Suppressor macrophage treated with lipopolysaccharide for 1 hour (primary cell): ENCODE data around the gene C2orf15.
A peak's percentile ranks its signal among the peaks of the same experiment; 100 is the strongest.
"Not testable (repeated sequence)": the region's sequence is repeated elsewhere in the genome, so short reads cannot be mapped to it uniquely, and the experiment has no call there.

Experiments used
- DNase-seq, 3 donors: peaks; one replicate each; pipeline ENCODE4 v3.0.0-alpha.2; 2020 to 2022

C2orf15 gene, protein sequence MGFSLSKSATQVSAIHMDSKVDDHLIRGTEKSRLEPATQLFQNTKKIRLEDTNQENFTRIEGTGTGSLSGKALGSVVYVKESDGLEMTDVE

DNA sequence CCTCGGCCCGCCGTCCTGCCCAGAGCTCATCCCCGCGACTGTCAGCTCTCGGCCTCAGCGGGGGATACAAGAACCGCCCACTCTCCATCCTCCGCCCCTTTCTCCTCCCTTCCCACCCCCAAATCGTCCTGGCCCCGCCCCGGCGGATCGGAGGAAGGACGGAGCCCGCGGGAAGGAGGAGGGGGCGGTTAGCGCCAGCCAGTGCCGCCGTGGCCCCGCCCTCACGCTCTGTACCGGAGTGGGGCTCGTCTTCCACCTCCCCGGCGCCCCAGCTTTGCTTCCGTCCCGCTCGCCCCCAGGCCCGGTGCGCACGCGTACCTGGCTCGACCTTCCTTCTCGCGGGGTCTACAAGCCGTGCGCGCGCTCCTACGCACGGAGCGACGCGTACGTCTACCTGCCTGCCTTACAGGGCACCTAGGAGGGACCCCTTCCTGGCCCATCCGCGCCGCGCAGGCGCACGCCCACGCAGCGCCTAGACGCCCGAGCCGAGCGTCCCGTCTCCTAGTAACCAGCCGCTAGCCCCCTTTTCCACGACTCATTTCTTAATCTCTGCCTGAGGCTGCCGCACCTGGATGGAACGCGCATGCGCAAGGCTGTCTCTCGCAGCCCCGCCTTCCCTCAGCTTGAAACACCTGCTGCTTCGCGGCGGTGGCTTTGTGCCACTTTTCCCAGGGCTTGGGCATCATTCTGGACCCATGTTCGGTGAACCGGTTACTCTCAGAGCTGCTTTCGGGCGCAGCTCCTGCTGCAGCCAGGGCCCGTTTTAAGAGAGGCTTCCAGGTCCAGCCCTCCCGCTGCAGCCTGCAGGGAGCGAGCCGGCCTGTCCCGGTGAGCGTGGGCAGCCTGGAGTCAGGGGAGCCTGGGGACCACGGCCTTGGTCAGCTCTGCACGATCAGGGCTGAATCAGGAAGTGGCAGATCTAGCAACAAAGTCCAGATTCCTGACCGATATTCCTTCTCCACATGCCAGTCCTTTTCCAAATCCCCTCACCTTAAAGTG lies at the start of gene C2orf15:
TSS of gene C2orf15 (plus strand) at position 598 of the 999 bp plus-strand sequence. CDS start 8,852 bp downstream, outside the sequence.
- DNase-seq = peak; percentile 89 to 96 (median 95)

DNA sequence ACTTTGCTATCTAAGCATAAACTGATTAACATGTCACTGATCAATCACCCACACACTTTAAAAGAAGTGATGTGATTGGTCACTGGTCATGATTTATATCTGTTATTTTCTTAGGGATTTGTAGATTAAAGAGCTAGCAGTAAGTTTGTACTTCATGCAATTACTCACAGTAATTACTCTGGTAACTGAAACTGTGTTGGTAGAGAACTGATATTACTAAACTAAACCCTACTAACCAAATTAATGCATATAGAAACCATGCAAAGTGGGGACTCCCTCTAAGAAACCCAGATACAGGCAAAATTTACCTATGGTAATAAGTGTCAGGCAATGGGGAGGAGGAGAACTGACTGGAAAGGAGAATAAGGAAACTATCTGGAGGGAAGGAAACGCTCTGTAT lies 44.8 kb upstream of the C2orf15 start:
- DNase-seq = no peak

DNA sequence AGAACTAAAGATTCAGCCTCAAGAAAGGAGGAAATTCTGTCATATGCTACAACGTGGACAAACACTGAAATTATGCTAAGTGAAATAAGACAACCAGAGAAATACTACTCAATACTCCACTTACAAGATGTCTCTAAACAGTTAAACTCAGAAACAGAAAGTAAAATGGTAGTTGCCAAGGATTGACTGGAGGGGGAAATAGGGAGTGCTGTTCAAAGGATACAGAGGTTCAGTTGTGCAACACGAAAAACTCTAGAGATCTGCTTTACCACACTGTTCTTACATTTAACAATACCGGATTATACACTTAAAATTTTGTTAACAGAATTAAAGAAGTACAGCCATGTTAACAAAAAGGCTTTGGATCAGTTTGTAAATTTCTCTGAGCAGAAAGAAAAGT lies 39.8 kb upstream of the C2orf15 start:
- peak; percentile 36 to 57 (median 44) for DNase-seq

DNA sequence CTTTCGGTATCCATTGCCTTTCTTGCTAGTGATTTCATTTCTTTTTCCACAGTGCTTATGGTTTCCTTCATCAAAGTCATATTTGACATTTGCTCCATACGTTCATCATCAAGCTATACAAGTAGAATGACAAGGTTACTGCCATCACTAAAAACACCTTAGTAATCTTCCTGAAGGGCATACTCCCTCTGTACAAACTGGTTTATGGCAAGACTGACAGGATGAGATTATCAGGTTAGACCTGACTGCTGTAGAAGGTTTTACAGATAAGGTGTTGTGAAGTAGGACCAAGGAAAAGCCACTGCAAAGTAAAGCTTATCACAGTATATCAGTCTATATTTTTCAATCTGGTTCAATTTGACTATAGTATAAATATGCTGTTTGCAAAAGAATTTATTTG lies 37.5 kb upstream of the C2orf15 start:
- no peak for DNase-seq

DNA sequence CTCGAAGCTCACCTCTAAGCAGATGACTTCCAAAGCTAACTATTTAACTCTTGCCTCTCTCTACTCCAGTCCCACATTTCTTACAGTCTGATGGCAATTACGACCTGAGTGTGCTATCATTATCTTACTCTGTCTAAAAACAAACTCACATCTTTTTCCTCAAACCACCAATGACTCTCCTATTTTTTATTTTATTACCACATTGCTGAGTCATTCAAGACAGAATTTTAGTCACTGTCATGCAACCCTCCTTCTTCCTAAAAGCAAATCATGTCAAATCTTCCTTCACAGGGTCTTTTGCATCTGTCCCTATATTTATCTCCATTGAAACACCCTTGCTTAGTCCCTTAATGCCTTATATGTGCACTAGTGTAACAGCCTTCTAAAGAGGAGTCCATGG lies 34.6 kb upstream of the C2orf15 start:
- DNase-seq = peak; percentile 8 to 47 (median 22)

DNA sequence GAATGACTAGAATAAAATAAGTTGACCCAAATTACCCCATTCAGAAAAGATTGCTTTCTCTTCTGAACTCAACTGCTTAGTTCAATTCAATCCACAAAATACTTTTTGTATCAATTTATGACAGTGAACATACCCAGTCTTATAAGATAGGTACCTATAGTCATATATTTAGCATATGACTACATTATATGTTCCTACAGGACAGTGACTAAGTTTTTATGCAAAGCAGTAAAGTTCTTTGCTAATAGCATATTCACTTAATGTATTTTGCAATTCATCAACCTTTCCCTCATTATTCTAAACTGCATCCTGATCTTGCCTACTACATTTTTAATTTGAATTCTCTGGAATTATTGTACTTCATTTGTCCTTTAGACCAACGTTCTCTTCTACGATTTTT lies 30.3 kb upstream of the C2orf15 start:
- DNase-seq = peak in 1 of 3 donors; percentile 19

DNA sequence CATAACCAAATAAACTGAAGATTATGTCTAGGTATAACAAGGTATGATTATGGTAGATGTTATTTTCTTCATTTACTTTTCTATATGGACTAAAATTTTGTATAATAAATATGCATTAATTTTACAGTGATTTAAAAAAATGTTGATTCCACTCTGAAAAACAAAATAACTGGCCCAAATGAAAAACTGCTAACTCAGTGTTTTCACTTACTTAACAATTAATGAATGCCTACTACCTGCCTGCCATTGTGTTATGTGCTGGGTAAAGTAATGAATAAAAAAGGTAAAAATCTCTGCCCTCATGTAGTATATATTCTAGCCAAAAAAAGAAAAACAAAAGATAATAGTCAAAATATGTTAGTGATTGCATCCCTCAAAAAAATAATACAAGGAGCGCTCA lies 29.6 kb upstream of the C2orf15 start:
- DNase-seq = no peak

DNA sequence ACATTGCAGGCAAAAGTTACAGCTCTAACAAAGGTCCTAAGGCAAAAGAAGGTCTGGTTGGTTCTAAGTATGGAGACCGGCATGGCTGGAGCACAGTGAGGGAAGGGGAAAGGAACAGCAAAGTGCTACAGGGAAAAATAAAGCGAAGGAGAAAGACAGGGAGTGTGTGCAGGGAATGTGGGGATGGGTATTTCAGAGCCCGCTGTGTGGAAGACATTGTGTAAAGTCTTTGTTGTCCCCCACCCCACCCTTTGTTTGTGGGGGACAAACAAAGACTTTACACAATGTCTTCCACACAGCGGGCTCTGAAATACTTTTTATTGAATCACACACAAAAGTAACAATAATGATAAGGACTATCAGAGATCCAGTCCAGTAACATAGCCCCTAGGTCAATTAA lies 28.9 kb upstream of the C2orf15 start:
- DNase-seq = no peak

DNA sequence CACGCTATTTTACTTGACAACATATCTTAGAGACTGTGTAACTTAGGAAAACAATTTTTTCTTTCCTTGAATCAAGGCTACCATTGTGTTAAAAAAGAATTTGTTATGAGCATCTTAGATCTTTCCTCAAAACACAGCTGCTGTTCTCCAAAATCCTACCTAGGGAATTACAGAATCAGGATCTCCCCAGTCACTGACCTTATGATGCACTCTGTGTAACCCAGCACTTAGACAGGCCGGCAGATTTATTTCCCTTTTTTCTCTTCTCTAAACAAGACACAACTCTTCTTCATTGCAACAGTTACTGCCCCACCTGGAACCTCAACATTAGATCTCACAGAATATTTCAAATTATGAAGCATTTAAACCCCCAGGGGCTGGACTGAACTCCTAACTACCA lies 13.5 kb upstream of the C2orf15 start:
- DNase-seq = peak in 2 of 3 donors; percentile 10 to 25

DNA sequence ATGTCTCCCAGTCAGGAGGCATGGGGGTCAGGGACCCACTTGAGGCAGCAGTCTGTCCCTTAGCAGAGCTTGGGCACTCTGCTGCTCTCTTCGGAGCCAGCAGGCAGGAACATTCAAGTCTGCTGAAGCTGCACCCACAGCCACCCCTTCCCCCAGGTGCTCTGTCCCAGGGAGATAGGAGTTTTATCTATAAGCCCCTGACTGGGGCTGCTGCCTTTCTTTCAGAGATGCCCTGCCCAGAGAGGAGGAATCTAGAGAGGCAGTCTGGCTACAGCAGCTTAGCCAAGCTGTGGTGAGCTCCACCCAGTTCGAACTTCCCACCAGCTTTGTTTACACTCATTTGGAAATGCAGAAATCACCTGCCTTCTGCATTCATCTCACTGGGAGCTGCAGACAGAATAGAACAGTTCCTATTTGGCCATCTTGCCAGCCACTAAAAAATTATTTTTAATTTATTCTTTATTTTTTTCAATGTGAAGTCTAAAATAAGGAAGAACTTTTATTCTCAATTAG lies 6.4 kb upstream of the C2orf15 start:
- not testable (repeated sequence) for DNase-seq

DNA sequence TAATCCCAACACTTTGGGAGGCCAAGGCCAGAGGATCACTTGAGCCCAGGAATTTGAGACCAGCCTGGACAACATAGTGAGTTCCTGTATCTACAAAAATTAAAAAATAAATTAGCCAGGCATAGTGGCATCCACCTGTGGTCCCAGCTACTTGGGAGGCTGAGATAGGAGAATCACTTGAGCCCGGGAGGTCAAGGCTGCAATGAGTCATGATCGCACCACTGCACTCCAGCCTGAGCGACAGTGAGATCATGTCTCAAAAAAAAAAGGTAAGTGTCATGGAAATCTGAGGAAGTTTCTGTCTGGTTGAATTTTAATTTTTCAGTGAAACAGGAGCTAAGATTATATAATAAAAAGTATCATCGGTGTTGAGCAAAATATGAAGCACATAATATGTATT lies 2.5 kb upstream of the C2orf15 start:
- DNase-seq = peak in 1 of 3 donors; percentile 23

DNA sequence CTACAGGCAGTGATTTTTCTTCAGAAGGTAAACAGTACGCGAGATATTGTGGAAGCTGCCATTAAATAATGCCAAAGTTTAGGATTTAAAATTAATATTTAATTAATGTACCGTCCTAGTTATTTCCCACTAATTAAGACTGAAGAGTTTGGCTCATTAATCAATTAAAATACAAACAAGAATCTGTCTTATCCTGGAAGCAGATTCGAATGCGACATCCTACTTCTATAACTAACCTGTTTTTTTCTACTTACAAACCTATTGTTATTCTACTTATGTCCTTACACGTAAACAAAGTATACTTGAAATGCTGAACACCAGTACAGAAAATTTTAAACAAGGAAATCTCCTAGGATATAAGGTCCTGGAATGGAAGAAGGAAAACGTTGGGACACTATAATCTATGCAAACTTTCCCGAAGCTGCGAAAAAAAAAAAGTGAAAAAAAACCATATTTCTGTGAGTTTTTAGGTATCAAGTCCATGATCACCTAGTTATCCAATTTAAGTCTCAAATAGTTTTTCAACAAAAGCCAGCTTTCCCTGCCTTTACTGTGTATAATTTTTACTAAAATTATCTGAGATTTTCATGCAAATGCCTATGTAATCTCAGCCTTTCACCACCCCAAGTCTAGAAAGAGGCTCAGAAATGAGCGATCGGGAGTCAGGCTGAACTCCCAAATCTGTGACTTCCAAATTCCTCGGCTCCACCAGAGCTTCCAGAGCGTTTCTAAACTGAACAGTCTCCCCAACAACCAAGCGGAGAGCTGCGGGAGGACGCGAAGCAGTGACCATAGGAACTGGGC lies 1.2 kb upstream of the C2orf15 start:
- peak in 1 of 3 donors; percentile 35 for DNase-seq

DNA sequence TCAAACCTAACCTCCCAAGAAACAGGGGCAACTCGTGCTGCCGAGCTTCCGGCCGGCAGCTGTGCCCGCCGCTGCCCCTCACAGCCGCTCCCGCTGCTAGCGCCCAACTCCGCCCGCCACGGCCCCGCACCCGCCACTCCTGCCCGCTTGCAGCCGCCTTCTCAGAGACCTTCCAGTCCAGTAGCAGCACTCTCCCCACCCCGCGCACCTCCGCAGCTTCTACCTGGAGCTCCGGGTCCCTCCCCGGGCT lies 722 bp upstream of the C2orf15 start:
- no peak for DNase-seq

DNA sequence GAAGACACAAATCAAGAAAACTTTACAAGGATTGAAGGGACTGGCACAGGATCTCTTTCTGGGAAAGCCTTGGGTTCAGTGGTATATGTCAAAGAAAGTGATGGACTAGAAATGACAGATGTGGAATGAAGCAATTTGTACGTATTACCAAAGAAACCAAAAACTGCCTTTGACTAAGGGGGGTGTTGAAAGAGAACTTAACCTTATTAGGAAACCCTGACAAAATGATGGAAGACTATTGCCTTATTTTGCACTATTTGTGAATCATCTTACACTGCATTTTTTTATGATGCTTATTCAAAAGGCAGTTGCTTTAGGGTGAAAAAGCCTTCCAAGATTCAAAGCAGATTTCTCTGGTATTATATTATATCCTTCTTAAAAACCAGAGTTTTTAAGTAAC lies 9.2 kb downstream of the C2orf15 start:
- DNase-seq = peak; percentile 54 to 86 (median 80)

DNA sequence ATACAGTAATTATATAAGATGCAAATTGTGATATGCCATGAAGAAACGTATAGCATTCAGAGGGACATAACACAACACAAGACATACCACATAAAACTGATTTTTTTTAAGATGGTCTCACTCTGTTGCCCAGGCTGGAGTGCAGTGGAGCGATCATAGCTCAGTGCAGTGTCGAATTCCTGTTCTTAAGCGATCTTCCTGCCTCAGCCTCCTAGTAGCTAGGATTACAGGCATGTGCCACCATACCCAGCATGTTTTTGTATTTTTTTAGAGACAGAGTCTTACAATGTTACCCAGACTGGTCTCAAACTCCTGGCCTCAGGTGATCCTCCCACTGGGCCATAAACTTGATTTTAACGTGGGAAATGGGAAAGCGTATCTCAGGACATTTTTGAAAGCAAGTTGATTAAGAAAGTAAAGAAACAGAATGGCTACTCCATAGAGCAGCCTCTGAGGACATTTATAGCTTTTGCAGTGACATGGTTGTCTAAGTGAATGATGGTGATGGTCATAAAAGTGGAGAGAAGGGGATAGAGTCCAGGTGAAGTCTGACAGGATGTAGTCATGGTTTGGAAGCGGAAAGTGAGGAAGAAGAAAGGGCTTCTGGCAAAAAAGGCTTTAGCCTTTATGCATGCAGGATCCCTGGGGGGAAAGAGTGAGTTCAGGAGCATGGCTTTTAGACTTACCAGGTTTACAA lies 10.8 kb downstream of the C2orf15 start:
- DNase-seq = no peak

DNA sequence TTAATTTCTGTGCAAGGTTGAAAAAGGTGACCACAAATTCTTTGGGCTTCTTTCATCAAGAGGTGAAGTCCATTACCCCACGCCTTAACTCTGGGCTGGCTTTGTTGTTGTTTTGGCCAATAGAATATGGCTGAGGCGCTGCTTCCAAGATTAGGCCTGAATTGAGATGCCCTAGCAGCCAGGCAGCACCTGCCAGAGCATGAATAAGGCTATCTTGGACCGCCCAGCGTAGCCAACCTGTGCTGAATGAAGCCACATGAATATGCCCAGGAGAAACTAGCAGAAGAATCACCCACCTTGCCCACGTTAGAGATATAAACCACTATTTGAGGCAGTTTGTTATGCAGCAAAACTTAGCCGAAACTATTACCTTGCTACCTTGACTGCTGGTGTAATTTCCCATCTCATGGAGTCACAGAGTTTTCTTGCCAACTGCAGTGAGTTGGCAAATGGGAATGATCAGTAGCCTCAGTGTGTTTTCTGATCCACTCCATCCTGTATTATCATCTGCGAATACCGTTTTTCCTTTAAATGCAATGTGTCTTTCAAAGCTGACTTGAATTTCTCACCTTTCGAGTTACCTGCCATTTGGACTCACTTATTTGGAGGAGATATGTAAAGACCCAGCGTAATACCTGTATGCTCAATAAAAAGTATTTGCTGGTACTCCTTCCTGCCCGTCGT lies 12.6 kb downstream of the C2orf15 start:
- no peak for DNase-seq

DNA sequence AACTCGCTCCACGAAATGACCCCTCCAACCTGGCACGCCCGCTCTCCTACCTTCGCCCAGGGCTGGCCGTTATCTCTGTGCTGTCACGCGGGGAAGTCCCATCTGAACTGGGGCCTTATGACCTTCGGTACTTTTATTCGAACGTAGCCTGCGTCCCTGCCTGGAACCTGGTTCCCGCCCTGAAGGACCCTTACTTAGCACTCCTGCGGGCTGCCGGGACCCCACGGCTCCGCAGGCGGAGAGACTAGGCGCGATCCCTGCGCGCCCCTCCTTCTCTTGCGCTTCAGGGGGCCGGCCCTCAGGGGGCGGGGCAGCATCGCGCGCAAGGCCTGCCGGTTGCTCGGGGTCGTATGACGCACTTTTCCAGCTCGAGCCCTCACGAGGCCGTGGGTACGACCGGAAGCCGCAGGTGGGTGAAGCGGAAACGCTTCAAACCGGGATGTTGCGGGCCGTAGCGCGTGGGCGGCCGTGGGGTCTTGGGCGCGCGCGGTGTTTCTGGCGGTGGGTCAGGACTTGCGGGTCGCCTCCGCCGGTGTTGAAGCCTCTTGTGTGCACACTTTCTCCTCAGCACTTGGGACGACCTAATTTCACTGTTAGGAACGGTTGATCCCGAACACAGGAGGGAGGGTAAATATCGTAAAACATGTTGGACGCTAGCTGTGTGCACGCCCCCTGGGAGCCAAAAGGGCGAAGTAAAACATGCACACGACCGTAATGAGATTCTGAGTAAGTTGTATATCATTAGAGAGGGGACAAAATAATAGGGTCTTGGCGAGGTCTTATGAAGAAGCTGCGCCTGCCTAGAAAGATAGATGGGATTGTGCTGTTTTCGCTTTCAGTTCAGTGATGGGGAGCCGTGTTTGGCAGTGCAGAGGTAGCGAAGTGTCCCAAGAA lies 13.4 kb downstream of the C2orf15 start, which contains the start of the genes LIPT1 and TSGA10:
TSS of gene LIPT1 (plus strand) at position 325 of the 894 bp plus-strand sequence. CDS start 6,991 bp downstream, outside the sequence.
TSS of gene TSGA10 (minus strand) at position 300 of the 894 bp plus-strand sequence. CDS start 45,503 bp downstream, outside the sequence.
- peak; percentile 87 to 94 (median 92) for DNase-seq

DNA sequence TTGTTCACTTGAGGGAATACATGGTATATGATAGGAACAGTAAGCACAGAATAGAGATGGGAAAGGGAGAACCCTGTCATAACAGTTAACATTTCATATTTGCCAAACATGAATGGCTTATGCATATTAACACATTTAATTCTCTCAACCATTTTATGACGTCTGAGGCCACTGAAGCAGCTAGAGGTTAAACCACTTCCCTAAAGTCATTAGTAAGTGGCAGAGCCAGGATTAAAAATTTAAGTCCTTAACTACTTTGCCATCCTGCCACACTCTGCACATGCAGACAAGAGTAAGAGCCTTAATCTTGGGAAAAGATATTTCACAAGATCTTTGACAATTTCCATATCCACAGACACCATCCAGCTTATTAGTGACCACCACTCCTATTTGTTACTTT lies 15.4 kb downstream of the C2orf15 start:
- DNase-seq = no peak

DNA sequence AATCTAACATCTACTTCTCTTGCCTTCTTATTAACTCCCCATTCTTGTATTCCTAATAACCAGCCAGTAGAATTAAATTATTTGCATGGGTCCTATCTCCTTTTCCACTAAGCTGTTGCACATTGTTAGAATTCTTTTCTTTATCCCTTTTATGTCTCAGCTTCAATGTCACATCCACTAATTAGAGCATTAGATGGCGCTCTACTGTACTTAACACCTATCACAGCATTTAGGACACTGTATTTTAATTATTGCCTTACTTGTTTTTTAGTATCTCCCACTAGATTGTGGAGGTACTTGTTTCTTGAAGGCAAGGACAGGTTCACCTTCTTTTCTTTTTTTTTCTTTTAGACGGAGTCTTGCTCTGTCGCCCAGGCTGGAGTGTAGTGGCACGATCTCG lies 17.1 kb downstream of the C2orf15 start:
- DNase-seq = no peak

DNA sequence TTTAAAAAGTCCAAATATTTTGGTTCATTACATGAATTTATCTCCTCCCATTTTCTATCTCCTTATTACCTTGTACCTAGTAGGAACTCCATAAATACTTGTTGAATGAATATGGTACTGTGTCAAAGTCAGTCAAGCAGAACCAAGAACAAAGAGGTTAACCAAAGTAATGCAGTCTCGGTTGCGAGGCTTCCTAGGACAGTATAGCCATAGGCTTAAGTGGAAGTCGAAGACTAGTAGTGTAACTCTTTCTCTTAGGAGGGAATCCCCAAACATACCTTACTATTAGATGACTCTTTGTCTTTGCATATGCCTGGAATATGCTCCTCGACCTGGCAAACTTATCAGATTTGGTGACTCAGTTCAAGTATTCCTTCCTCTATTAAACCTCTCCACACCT lies 18.1 kb downstream of the C2orf15 start:
- DNase-seq = no peak

DNA sequence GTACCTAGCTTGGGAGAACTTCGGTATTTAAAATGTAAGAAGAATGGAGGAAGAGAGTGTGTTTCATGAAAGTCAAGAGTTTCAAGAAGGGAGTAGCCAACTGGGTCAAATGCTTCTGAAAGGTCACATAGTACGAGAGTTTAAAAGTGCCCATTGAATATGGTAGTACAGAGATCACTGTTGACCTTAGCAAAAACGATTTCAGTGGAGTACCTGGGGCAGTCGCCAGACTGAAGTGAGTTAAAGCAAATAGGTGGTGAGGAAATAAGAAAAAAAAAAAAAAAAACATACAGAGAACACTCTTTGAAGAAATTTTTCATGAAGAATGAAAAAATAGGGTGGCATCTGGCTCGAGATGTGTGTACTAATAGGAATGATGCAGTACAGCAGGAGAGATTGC lies 24.7 kb downstream of the C2orf15 start:
- no peak for DNase-seq
